ENCODE results near the gene LRP1B.

- TF ChIP-seq CTCF (IDR thresholded peaks at IDR 0.05) (no peak), POLR2A (IDR thresholded peaks at IDR 0.05) (no peak)
These were observed 171.8 kb downstream of the LRP1B start for GRCh38 chr2:141959016-141959415.
